ENCODE measurements around the gene NUB1. TPM values are rescaled to one million over a fixed set of nuclear protein-coding genes. Genes with fewer than 3 reads are reported as not detected.

NUB1 gene
- total RNA-seq, 1 experiment from 2014 or later = 39.5 TPM

GRCh38 chr7:151376218-151376902 lies 34.7 kb downstream of the NUB1 start:
- no peak for DNase-seq (ENCODE audit: low spot score)

DNA sequence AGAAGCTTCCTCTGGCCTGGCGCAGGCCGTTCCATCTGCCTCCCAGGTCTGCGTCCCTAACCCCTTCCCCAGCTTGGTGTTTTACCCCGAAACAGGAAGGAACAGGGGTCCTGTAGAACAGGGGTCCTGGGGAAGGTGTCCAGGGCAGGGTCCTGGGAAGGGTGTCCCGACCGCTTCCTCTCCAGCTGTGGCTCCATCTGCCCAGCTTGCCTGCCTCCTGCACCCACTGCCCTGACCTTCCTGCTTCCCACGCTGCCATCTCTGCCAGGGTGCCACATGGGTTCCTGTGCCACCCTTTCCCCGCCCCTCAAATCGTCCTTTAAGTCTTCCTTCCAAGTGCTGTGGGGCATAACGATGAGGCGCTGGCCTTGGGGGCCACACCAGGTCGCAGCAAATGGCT lies 35.8 kb downstream of the NUB1 start:
- no peak for DNase-seq (ENCODE audit: low spot score)

- no peak for DNase-seq (ENCODE audit: low spot score)
Measured at GRCh38 chr7:151378011-151378410, 36.4 kb downstream of the NUB1 start.

GRCh38 chr7:151378496-151379192 lies 37.0 kb downstream of the NUB1 start:
- no peak for DNase-seq (ENCODE audit: low spot score)

GRCh38 chr7:151379193-151379520 lies 37.5 kb downstream of the NUB1 start:
- DNase-seq (ENCODE audit: low spot score) = no peak

DNA sequence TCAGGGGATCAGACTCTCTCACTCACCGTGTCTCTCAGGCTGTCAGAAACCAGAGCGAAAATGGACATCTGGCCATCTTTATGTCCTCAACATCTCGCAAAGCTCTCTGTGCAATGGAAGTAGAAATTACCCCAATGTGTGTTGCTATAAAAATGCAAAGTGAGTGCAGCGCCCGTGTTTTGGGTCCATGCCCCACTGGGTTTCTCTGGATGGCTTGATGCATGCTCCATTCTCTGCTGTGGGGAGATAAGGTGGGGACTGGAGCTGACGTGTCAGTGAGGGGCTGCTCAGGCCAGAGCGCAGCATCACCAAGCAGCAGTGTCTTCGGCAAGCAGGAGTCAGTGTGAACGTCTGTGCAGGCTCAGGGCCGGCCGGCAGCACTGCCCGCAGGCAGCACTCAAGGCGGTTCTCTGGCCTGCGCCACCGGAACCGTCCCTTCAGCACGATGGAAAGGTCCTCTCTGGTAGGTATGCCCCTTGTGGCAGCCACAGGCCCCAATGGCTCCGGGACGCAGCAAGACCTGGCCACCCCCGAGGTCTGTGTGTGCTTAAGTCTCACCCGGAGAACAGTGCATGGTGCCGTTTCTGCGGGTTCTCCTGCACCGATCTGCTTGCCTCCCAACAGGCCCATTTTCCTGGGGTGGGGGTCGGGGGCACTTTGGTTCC lies 38.1 kb downstream of the NUB1 start:
- DNase-seq (ENCODE audit: low spot score) = no peak

DNA sequence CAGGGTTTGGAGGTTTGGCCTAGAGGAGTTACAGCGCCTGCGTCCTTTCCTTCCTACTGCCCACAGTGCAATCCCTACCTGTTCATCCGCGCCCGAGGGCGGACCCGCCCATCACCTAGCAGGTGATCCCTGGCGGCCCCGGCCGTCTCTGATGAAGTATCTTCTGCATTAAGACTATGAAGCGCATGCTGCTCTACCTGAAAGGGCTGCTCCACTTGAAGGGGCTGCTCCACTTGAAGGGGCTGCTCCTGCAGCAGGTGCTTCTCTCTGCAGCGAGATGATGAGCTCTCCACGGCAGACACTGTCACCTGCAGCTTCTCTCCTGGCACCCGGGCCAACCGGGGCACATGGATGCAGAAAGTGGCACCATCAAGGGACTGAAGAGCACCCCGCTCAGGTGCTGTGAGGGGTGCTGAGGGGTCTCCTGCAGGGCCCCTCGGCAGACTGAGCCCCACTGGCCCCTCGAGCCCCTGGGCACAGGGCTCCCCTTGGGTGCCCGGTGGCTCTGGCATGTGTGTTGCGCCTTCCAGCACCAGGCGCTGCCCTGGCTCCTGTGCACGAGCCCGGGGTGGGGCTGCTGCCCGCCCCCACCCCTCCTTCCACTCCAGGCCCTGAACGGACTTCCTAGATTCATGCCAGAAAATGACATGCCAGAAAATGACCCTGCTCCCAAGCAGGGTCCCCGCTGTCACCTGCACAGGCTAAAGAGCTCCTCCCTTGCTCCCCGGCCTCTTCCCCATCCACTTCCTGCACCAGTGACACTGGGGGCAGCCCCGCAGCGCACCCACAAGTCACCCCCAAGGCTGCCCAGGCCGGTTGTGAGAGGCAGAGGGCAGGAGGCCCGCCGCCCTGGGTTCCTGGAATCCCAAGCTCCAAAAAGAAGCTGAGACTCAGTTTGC lies 38.8 kb downstream of the NUB1 start:
- DNase-seq (ENCODE audit: low spot score) = no peak

GRCh38 chr7:151381098-151381347 lies 39.4 kb downstream of the NUB1 start:
- DNase-seq (ENCODE audit: low spot score) = no peak

GRCh38 chr7:151381348-151382078 lies 39.9 kb downstream of the NUB1 start:
- DNase-seq (ENCODE audit: low spot score) = no peak

- DNase-seq (ENCODE audit: low spot score) = no peak
Measured at GRCh38 chr7:151382079-151382885, 40.7 kb downstream of the NUB1 start.

DNA sequence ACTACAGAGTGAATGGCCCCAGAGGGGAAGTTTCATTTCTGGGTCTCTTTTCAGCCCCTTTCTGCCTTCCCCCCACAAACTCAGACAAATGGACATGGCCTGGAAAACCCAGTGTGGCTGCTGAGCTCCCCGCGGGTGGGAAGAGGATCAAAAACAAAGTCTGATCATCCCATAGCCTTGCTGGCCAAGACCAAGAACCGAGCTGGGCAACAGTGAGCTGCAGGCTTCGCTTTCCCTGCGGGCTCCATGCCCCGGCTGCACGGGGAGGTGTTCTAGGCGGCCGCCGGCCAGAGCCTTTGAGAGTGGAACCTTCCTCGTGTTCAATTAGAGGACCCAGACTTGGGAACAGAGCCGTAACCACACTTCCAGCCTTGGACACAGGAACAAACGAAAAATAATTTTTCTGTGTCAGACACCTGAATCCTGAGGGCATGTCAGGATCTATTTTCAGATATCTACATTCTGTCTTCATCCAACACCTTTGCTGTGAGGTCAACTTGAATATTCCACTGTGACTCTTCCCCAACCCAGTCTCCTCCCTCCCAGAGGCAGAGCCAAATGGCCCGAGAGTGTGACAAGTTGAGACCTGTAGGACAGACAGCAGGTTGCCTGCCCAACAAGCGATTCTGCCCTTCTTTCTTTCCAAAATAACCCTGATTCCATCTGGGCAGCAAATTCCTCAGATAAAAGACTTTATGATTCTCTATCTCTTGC lies 42.2 kb downstream of the NUB1 start:
- no peak for DNase-seq (ENCODE audit: low spot score)

GRCh38 chr7:151384352-151384697 lies 42.7 kb downstream of the NUB1 start:
- DNase-seq (ENCODE audit: low spot score) = no peak

DNA sequence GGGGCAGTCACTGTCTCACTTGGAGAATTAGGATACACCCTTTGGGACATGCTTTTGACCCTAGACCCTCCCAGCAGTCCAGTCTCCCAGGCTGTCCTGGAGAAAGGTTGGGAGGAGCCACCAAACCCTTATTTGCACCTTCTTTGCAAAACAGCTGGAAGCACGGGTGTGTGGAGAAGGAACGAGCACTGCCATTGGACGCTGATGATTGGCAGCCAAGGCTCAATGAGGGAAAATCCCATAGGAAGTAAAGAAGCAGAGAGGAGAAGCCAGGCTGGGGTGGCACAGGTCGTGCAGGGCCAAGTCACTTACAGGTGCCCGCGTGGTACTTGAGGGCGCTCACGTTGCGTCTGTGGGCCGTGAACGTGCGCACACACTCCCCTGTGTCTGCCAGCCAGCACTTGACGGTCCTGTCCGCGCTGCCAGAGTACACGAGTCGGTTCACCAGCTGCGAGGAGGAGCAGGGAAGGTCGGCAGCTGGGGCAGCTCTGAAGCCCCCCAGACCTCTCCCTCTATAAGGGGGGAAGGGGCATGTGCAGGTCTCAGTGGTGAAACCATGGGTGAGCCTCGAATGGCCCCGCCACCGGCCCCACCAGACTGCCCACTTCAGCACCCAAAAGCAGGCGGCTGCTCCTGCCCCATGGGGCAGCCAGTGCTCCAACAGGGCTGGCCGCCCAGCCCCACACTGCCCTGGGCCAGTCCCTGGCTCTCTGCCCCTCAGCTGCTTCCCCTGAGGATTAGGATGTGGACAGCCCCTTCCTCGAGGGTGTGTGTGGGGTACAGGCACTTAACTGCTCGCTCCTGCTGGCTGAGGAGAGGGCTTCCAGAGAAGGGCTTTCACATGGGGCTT lies 43.4 kb downstream of the NUB1 start:
- no peak for DNase-seq (ENCODE audit: low spot score)

DNA sequence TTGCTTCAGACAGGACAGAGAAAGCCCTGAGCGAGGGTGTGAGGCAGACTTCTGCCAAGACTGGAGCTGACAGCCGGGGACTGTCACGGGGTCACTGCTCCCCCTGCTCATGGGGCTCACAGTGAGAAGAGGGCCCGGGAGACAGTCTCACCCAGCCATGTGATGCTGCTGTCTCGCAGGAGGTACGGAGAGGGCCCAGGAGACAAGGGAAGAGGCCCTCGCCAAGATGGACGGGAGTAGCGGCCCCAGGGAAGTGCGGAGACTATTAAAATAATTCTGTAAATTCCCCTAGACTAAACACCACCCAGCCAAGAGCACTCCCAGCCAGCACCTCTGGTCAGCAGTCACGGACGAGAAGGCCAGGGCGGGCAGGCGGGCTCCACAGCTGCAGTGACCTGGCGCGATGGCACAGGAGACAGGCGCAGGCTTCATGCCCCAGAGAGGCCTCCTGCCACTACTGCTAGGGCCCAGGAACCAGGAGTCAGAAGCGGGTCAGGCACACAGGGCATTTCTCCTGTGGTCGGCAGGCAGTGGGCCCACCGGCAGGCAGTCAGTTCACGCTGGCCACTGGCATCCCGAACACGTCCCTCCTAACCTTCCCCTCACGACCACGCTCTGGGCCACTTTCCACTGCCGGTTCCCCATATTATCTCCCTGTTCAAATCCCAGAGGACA lies 44.2 kb downstream of the NUB1 start:
- DNase-seq (ENCODE audit: low spot score) = no peak

GRCh38 chr7:151386301-151387160 lies 44.9 kb downstream of the NUB1 start:
- peak; percentile 94 for DNase-seq (ENCODE audit: low spot score)

DNA sequence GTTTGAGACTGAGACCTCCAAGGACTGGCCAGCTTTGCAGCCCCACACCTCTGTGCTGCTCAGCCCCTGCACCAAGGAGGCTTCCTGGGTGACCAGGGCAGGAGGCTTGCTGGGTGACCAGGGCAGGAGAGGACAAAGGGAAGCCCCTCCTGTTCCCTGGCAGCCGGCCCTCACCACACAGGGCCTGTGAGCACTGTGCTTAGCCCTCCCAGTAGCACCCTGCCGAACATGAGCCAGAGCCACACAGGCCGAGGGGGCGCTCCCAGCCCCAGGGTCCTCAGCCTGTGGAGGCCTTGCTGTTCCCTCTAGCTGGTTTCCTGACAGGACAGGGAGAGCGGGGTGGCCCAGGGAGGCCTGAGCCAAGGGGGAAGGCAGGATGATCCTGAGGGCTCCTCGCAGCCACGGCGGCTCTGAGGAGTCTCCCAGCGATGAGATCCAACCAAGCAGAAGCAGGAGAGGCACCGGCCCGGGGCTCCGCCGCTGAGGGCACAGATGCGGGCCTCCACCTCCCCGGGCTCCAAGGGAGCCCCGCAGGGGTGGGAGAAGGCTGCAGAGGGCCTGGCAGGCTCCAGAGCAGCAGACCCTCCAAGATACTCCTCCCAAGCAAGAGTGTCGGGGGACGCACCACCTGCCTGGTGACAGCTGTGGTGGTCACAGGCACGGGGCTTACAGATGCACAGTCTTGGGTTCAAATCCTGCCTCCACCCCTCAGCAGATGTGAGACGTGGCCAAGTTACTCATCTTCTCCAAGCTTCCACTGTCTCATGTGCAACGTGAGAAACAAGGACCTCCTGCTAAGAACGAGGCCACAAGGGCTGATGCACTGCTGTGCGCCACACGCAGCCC lies 45.8 kb downstream of the NUB1 start:
- no peak for DNase-seq (ENCODE audit: low spot score)

- DNase-seq (ENCODE audit: low spot score) = no peak
Measured at GRCh38 chr7:151388007-151388297, 46.3 kb downstream of the NUB1 start.

Measured in HT-29 (cell line).